Liver (tissue), 9 donors: ENCODE results near the gene CXCL17. TPM values are rescaled to one million over a fixed set of nuclear protein-coding genes. Genes with fewer than 3 reads are reported as not detected.

Experiments
- DNase-seq: peaks from one replicate; pipeline ENCODE4 v3.0.0-alpha.2; 2017; ENCODE audit warnings: low spot score
- H3K27ac ChIP-seq, 2 donors: one replicate each; pipeline ENCODE4 v1.7.0; 2013; ENCODE audit warnings: inconsistent platforms in 2 of 2, low read length in 2 of 2, control low read depth in 1 of 2, low read depth in 1 of 2, mild to moderate bottlenecking in 1 of 2
- H3K27me3 ChIP-seq, 4 donors: one replicate each; pipeline versions ENCODE4 v1.6.1 to v1.7.0; 2013; ENCODE audit warnings: low read length in 3 of 4, inconsistent platforms in 1 of 4, mild to moderate bottlenecking in 1 of 4, moderate library complexity in 1 of 4; ENCODE audit not compliant: control insufficient read depth in 4 of 4, insufficient read depth in 4 of 4
- H3K36me3 ChIP-seq, 4 donors: one replicate each; pipeline versions ENCODE4 v1.6.1 to v1.7.0; 2013; ENCODE audit warnings: low read length in 3 of 4, mild to moderate bottlenecking in 3 of 4, low read depth in 1 of 4, moderate library complexity in 1 of 4; ENCODE audit not compliant: control insufficient read depth in 4 of 4, insufficient read depth in 3 of 4
- H3K4me1 ChIP-seq, 4 donors: one replicate each; pipeline versions ENCODE4 v1.6.1 to v1.7.0; 2013; ENCODE audit warnings: low read length in 3 of 4, mild to moderate bottlenecking in 3 of 4, moderate library complexity in 1 of 4; ENCODE audit not compliant: control insufficient read depth in 4 of 4, insufficient read depth in 4 of 4
- H3K4me3 ChIP-seq, 3 donors: one replicate each; pipeline versions ENCODE4 v1.6.1 to v1.7.0; 2013; ENCODE audit warnings: low read length in 3 of 3, control low read depth in 1 of 3, low read depth in 1 of 3, mild to moderate bottlenecking in 1 of 3
- H3K9ac ChIP-seq, 2 donors: one replicate each; pipeline ENCODE4 v1.7.0; 2013; ENCODE audit warnings: low read length in 2 of 2, mild to moderate bottlenecking in 2 of 2, moderate library complexity in 2 of 2, control low read depth in 1 of 2, low read depth in 1 of 2
- H3K9me3 ChIP-seq, 4 donors: one replicate each; pipeline versions ENCODE4 v1.6.1 to v1.7.0; 2013; ENCODE audit warnings: low read length in 3 of 4; ENCODE audit not compliant: control insufficient read depth in 4 of 4
- CTCF ChIP-seq: fragments of 150-350 bp; IDR thresholded peaks from 2 replicates; pipeline ENCODE4 v1.5.1; 2017; ENCODE audit warnings: improper control_type of control experiment, low read depth, low read length; ENCODE audit not compliant: missing input control
- EGR1 ChIP-seq, 2 donors: IDR thresholded peaks; 2 replicates each; pipeline ENCODE4 v1.6.1; 2016 to 2018; ENCODE audit warnings: antibody characterized with exemption in 2 of 2, low read depth in 2 of 2
- FOXA1 ChIP-seq: IDR thresholded peaks from 2 replicates; pipeline ENCODE4 v1.6.1; 2016; ENCODE audit warnings: antibody characterized with exemption
- FOXA2 ChIP-seq: IDR thresholded peaks from 2 replicates; pipeline ENCODE4 v1.6.1; 2016; ENCODE audit warnings: antibody characterized with exemption
- GABPA ChIP-seq, 2 donors: IDR thresholded peaks in 1 of 2; conservative IDR thresholded peaks in 1 of 2; 2 replicates each; pipeline ENCODE4 v1.6.1; 2016; ENCODE audit warnings: antibody characterized with exemption in 2 of 2, mild to moderate bottlenecking in 1 of 2, moderate library complexity in 1 of 2
- HNF4A ChIP-seq, 2 donors: conservative IDR thresholded peaks; 2 replicates each; pipeline ENCODE4 v1.6.1; 2016; ENCODE audit warnings: antibody characterized with exemption in 2 of 2, mild to moderate bottlenecking in 2 of 2
- HNF4G ChIP-seq: IDR thresholded peaks from 2 replicates; pipeline ENCODE4 v1.6.1; 2016; ENCODE audit warnings: antibody characterized with exemption
- JUND ChIP-seq, 2 donors: IDR thresholded peaks; 2 replicates each; pipeline ENCODE4 v1.6.1; 2016; ENCODE audit warnings: antibody characterized with exemption in 2 of 2
- RAD21 ChIP-seq, 2 donors: IDR thresholded peaks; 2 replicates each; pipeline ENCODE4 v1.6.1; 2016; ENCODE audit warnings: antibody characterized with exemption in 2 of 2, mild to moderate bottlenecking in 2 of 2
- REST ChIP-seq: IDR thresholded peaks from 2 replicates; pipeline ENCODE4 v1.6.1; 2016; ENCODE audit warnings: antibody characterized with exemption, mild to moderate bottlenecking
- RXRA ChIP-seq, 2 donors: IDR thresholded peaks; 2 replicates each; pipeline ENCODE4 v1.6.1; 2017 to 2018; ENCODE audit warnings: antibody characterized with exemption in 2 of 2, mild to moderate bottlenecking in 1 of 2
- TAF1 ChIP-seq: conservative IDR thresholded peaks from 2 replicates; pipeline ENCODE4 v1.6.1; 2016; ENCODE audit warnings: antibody characterized with exemption, mild to moderate bottlenecking
- YY1 ChIP-seq: IDR thresholded peaks from 2 replicates; pipeline ENCODE4 v1.6.1; 2016; ENCODE audit warnings: antibody characterized with exemption, mild to moderate bottlenecking
- ZBTB33 ChIP-seq: IDR thresholded peaks from 2 replicates; pipeline ENCODE4 v1.6.1; 2016; ENCODE audit warnings: antibody characterized with exemption
- WGBS: extraction: QIAGEN DNeasy Blood & Tissue Kit; methylation state at CpG from one replicate; pipeline ENCODE4 v1.1.7; 2013; 5-methylcytosine and 5-hydroxymethylcytosine counted together
- polyA plus RNA-seq, 2 donors: library from polyadenylated mRNA; stranded (reverse) in 1 of 2; unstranded in 1 of 2; fragments of 200-250 nt in 1 of 2; fragments of >200 nt in 1 of 2; fragmentation: Nextera tagmentation in 1 of 2; extraction: Ambion mirVana in 1 of 2; gene quantifications; one replicate each; pipeline versions ENCODE4 v1.2.1 to v1.2.3, GENCODE V29; 2013 to 2015
- total RNA-seq, 2 donors: library from RNA; depleted of rRNA; stranded (reverse); fragments of >200 nt; gene quantifications; one replicate each; pipeline ENCODE4 v1.2.3, GENCODE V29; 2014
- TF ChIP-seq, protein P1 (sequence below): IDR thresholded peaks from 2 replicates; pipeline ENCODE4 v1.6.1; 2016; ENCODE audit warnings: antibody characterized with exemption
- donor health status: healthy.
- donor health status: healthy.
- donor health status: healthy.
- donor health status: healthy.
- donor health status: healthy.

CXCL17 gene
- total and polyA plus RNA-seq, 4 donors, result 0.10 to 0.93 TPM; not detected in 2

DNA sequence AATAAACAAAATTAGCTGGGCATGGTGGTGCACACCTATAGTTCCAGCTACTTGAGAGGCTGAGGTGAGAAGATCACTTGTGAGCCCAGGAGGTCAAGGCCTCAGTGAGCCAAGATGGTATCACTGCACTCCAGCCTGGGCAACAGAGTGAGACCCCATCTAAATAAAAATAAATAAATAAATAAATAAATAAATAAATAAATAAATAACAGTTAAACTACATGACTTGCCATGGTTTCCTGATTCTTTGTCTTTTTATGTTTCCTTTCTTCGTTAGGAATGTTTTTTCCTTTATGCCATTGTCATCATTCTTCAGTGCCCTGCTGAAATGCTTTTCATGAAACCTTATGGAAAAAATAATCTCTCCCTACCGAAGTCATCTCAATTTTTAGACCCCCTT lies 35.2 kb upstream of the CXCL17 start:
- Histone ChIP-seq H3K9ac (no peak overlapping the region), H3K27ac (no peak overlapping the region), H3K9me3 (no peaks in the 10 kb centered on the region), H3K27me3 (no peaks in the 10 kb centered on the region), H3K36me3 (no peaks in the 10 kb centered on the region), H3K4me1 (peaks cover 4 to 14% (median 8%) of the 10 kb centered on the region in 4 donors), H3K4me3 (no peak overlapping the region)
- no peak for TF ChIP-seq CTCF
- no peak for TF ChIP-seq REST
- no peak for TF ChIP-seq TAF1
- TF ChIP-seq EGR1 (IDR thresholded peaks at IDR 0.05; ENCODE audit: low read depth in 2 of 2), result no peak
- no peak for TF ChIP-seq HNF4A (conservative IDR thresholded peaks at IDR 0.05)
- TF ChIP-seq FOXA1, result no peak
- no peak for TF ChIP-seq FOXA2
- no peak for TF ChIP-seq GABPA (IDR thresholded peaks at IDR 0.05 in 1 of 2, conservative IDR thresholded peaks at IDR 0.05 in 1 of 2)
- TF ChIP-seq, protein P1, sequence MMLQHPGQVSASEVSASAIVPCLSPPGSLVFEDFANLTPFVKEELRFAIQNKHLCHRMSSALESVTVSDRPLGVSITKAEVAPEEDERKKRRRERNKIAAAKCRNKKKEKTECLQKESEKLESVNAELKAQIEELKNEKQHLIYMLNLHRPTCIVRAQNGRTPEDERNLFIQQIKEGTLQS, result no peak
- TF ChIP-seq HNF4G, result no peak
- TF ChIP-seq RAD21 (IDR thresholded peaks at IDR 0.05), result no peak
- TF ChIP-seq RXRA (IDR thresholded peaks at IDR 0.05), result no peak
- TF ChIP-seq JUND (IDR thresholded peaks at IDR 0.05), result no peak
- TF ChIP-seq ZBTB33, result no peak
- TF ChIP-seq YY1, result no peak
- WGBS, result 85% methylated on average over 2 of the region's 2 CpGs
- no peak for DNase-seq

- 95% methylated on average over 2 of the region's 2 CpGs for WGBS
- H3K27me3 ChIP-seq, result no peaks in the 10 kb centered on the region
- TF ChIP-seq HNF4G (no peak), TAF1 (no peak), REST (no peak), FOXA1 (no peak), FOXA2 (no peak), GABPA (IDR thresholded peaks at IDR 0.05 in 1 of 2, conservative IDR thresholded peaks at IDR 0.05 in 1 of 2) (no peak), JUND (IDR thresholded peaks at IDR 0.05) (no peak), YY1 (no peak), HNF4A (conservative IDR thresholded peaks at IDR 0.05) (no peak)
- TF ChIP-seq, protein P1, result no peak
These were observed 34.4 kb upstream of the CXCL17 start for GRCh38 chr19:42477117-42477516.

More at GRCh38 chr19:42477117-42477516, 34.4 kb upstream of the CXCL17 start:
- no peaks in the 10 kb centered on the region for H3K9me3 ChIP-seq
- H3K27ac ChIP-seq, result no peak overlapping the region
- H3K4me1 ChIP-seq, result peaks cover 4 to 14% (median 8%) of the 10 kb centered on the region in 4 donors
- no peak overlapping the region for H3K9ac ChIP-seq
- DNase-seq, result no peak
- H3K36me3 ChIP-seq, result no peaks in the 10 kb centered on the region
- H3K4me3 ChIP-seq, result no peak overlapping the region
